Keratinocyte (primary cell): ENCODE data around the gene C2CD2L. TPM values are rescaled to one million over a fixed set of nuclear protein-coding genes. Genes with fewer than 3 reads are reported as not detected.

Experiments used
- DNase-seq: peaks from one replicate; pipeline ENCODE4 v3.0.0-alpha.2; 2011; ENCODE audit warnings: low read depth, missing footprints, low spot score
- FAIRE-seq: peaks from 2 replicates; lab custom pipeline; 2011; peaks lifted over from hg19 to GRCh38; lab: Jason Lieb, UNC
- H2AFZ ChIP-seq: 2 replicates; pipeline ENCODE4 v1.6.0; 2012; ENCODE audit warnings: low read length, control low read depth, inconsistent platforms; ENCODE audit not compliant: control insufficient read depth
- H3K27ac ChIP-seq: 2 replicates; pipeline ENCODE4 v1.5.1; 2011; ENCODE audit warnings: low read length; ENCODE audit not compliant: control insufficient read depth, insufficient read depth
- H3K27me3 ChIP-seq: 3 replicates; pipeline ENCODE4 v1.6.0; 2011; ENCODE audit warnings: low read length; ENCODE audit not compliant: control insufficient read depth, insufficient read depth; ENCODE audit errors: extremely low read depth
- H3K36me3 ChIP-seq, 2 experiments: 2 replicates in 1 of 2; 3 replicates in 1 of 2; pipeline ENCODE4 v1.5.1; 2011; ENCODE audit warnings: low read length in 2 of 2, mild to moderate bottlenecking in 1 of 2; ENCODE audit not compliant: control insufficient read depth in 2 of 2, insufficient read depth in 2 of 2; ENCODE audit errors: extremely low read depth in 1 of 2
- H3K4me1 ChIP-seq: 3 replicates; pipeline ENCODE4 v1.5.1; 2011; ENCODE audit warnings: low read length; ENCODE audit not compliant: control insufficient read depth, insufficient read depth; ENCODE audit errors: extremely low read depth
- H3K4me2 ChIP-seq: 3 replicates; pipeline ENCODE4 v1.6.0; 2011; ENCODE audit warnings: low read depth, low read length; ENCODE audit not compliant: control insufficient read depth, insufficient read depth; ENCODE audit errors: extremely low read depth
- H3K4me3 ChIP-seq, 3 experiments: fragments of 200-600 bp in 1 of 3; sonication (generic) in 1 of 3; 2 replicates in 2 of 3; 3 replicates in 1 of 3; pipeline ENCODE4 v1.5.1; 2011 to 2016; ENCODE audit warnings: low read length in 3 of 3, mild to moderate bottlenecking in 3 of 3, control low read depth in 2 of 3, inconsistent platforms in 1 of 3, low read depth in 1 of 3, mixed read lengths in 1 of 3, mixed run types in 1 of 3, moderate library complexity in 1 of 3; ENCODE audit not compliant: control insufficient read depth in 2 of 3, insufficient read depth in 2 of 3; ENCODE audit errors: extremely low read depth in 1 of 3
- H3K79me2 ChIP-seq: 2 replicates; pipeline ENCODE4 v1.6.0; 2012; ENCODE audit warnings: low read length; ENCODE audit not compliant: control insufficient read depth, insufficient read depth
- H3K9ac ChIP-seq: 3 replicates; pipeline ENCODE4 v1.6.0; 2011; ENCODE audit warnings: low read length; ENCODE audit not compliant: control insufficient read depth, insufficient read depth; ENCODE audit errors: extremely low read depth
- H3K9me1 ChIP-seq: 3 replicates; pipeline ENCODE4 v1.6.0; 2011; ENCODE audit warnings: low read length; ENCODE audit not compliant: control insufficient read depth, insufficient read depth; ENCODE audit errors: extremely low read depth
- H3K9me3 ChIP-seq: 2 replicates; pipeline ENCODE4 v1.5.1; 2012; ENCODE audit warnings: low read depth, low read length; ENCODE audit not compliant: control insufficient read depth
- H4K20me1 ChIP-seq: 3 replicates; pipeline ENCODE4 v1.6.0; 2011; ENCODE audit warnings: low read length; ENCODE audit not compliant: control insufficient read depth, insufficient read depth; ENCODE audit errors: extremely low read depth
- EZH2 ChIP-seq: IDR thresholded peaks from one replicate; pipeline ENCODE4 v1.6.1; 2012; ENCODE audit warnings: inconsistent platforms, mild to moderate bottlenecking, low read length, moderate library complexity
- dilution Hi-C: fragments of 300-500 bp; cut with MboI; formaldehyde crosslinking; loops from one replicate; pipeline ENCODE4 v1.7.0; 2020; ENCODE audit warnings: low sequenced_read_pairs; ENCODE audit not compliant: extremely low pct_ligation_motif_present
- polyA plus RNA-seq, 5 experiments: library from polyadenylated mRNA; depleted of rRNA in 3 of 5; stranded (reverse) in 3 of 5; stranded (forward) in 1 of 5; unstranded in 1 of 5; fragments of >200 nt; gene quantifications; 1 replicate in 1 of 5; 2 replicates in 3 of 5; 3 replicates in 1 of 5; pipeline versions ENCODE4 v1.2.1 to v1.2.3, GENCODE V29; 2011 to 2012; ENCODE audit warnings: missing spikeins in 2 of 5, low read depth in 1 of 5, low replicate concordance in 1 of 5
- TF ChIP-seq, protein P1 (sequence below), 3 experiments: IDR thresholded peaks in 1 of 3; conservative IDR thresholded peaks in 1 of 3; optimal IDR thresholded peaks in 1 of 3; 2 replicates in 2 of 3; 3 replicates in 1 of 3; pipeline versions ENCODE3 to v1.5.1; 2011; ENCODE audit warnings: low read length in 3 of 3, mild to moderate bottlenecking in 3 of 3, moderate library complexity in 2 of 3, control low read depth in 1 of 3, inconsistent platforms in 1 of 3; ENCODE audit not compliant: insufficient read depth in 2 of 3; ENCODE audit errors: extremely low read depth in 1 of 3

C2CD2L gene
- polyA plus RNA-seq, 1 donor (not counting 4 experiments of a cell fraction or from before 2014, with no cell fraction given) = 2.9 TPM

DNA sequence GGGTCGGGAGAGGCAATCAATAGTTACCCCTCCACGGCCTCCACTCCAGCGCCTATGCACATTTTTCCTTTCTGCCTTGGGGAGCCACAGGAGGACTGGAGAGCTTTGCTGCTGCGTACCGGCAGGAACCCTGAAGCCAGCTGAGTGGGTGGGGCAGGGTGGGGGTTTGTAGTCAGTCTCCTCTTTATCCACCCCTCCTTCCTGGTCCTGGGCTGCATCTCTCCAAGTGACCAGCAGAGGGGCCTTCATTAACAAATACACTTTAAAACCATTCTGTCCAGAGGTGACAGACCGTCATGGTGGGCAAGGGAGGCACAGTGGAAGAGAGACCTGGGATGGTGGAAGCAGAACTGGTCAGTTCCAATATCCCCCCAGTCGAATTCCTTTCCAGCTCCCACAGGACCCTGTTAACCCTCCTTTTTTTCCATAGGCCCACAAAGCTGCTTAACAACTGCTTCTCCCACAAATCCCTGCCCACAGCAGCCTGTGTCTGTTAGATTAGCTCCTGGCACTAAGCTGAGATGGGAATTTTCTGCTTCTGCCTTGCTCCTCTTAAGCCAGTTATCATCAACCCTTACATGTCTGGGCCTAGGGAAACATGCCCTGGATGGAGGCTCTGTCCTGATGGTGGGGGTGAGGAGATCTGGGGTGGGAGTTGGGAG, 37.8 kb downstream of the C2CD2L start:
- Histone ChIP-seq H3K27me3 (peaks cover 19% of the 10 kb centered on the region), H3K9me3 (no peaks in the 10 kb centered on the region), H4K20me1 (no peaks in the 10 kb centered on the region), H3K79me2 (no peaks in the 10 kb centered on the region), H3K4me3 (no peak overlapping the region), H3K4me2 (no peak overlapping the region), H2AFZ (no peak overlapping the region), H3K27ac (no peak overlapping the region), H3K4me1 (peaks cover 9% of the 10 kb centered on the region), H3K9me1 (no peaks in the 10 kb centered on the region), H3K36me3 (no peaks in the 10 kb centered on the region), H3K9ac (no peak overlapping the region)
- DNase-seq = no peak
- FAIRE-seq = peak; percentile 71
- dilution Hi-C loops = no loop called here
- no peak for TF ChIP-seq EZH2
- TF ChIP-seq, protein P1, sequence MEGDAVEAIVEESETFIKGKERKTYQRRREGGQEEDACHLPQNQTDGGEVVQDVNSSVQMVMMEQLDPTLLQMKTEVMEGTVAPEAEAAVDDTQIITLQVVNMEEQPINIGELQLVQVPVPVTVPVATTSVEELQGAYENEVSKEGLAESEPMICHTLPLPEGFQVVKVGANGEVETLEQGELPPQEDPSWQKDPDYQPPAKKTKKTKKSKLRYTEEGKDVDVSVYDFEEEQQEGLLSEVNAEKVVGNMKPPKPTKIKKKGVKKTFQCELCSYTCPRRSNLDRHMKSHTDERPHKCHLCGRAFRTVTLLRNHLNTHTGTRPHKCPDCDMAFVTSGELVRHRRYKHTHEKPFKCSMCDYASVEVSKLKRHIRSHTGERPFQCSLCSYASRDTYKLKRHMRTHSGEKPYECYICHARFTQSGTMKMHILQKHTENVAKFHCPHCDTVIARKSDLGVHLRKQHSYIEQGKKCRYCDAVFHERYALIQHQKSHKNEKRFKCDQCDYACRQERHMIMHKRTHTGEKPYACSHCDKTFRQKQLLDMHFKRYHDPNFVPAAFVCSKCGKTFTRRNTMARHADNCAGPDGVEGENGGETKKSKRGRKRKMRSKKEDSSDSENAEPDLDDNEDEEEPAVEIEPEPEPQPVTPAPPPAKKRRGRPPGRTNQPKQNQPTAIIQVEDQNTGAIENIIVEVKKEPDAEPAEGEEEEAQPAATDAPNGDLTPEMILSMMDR (optimal IDR thresholded peaks at IDR 0.05 in 1 of 3, IDR thresholded peaks at IDR 0.05 in 1 of 3, conservative IDR thresholded peaks at IDR 0.05 in 1 of 3; ENCODE audit: extremely low read depth in 1 of 3, insufficient read depth in 2 of 3, low read length in 3 of 3) = peak; percentile 56 to 61 (median 57)

DNA sequence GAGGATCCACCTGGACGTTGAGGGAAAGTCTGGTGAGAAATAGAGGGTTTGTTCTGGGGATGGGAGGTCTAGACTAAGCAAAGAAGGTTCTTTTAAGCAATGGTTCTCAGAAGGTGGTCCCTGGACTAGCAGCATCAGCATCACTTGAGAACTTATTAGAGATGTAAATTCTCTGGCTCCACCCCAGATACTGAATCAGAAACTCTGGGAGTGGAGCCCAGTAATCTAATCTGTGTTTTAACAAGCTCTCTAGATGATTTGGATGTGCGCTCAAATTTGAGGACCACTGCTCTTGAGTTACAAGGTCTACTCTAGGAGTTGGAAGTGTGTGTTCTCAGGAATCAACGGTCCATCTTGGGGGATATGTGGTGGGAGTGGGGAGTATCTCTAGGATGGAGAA, 38.4 kb downstream of the C2CD2L start:
- no peak for DNase-seq
- dilution Hi-C loops = no loop called here

More for the DNA sequence above, 38.4 kb downstream of the C2CD2L start:
- no peak overlapping the region for H3K4me2 ChIP-seq
- no peak for FAIRE-seq
- no peaks in the 10 kb centered on the region for H3K79me2 ChIP-seq
- H2AFZ ChIP-seq = no peak overlapping the region
- no peak overlapping the region for H3K4me3 ChIP-seq
- H3K9me3 ChIP-seq = no peaks in the 10 kb centered on the region
- TF ChIP-seq, protein P1 (optimal IDR thresholded peaks at IDR 0.05 in 1 of 3, IDR thresholded peaks at IDR 0.05 in 1 of 3, conservative IDR thresholded peaks at IDR 0.05 in 1 of 3; ENCODE audit: extremely low read depth in 1 of 3, insufficient read depth in 2 of 3, low read length in 3 of 3) = no peak
- no peak for TF ChIP-seq EZH2
- H3K36me3 ChIP-seq = no peaks in the 10 kb centered on the region
- H3K27ac ChIP-seq = no peak overlapping the region
- H3K9ac ChIP-seq = no peak overlapping the region
- no peaks in the 10 kb centered on the region for H4K20me1 ChIP-seq
- no peaks in the 10 kb centered on the region for H3K9me1 ChIP-seq
- peaks cover 25% of the 10 kb centered on the region for H3K27me3 ChIP-seq
- H3K4me1 ChIP-seq = peaks cover 9% of the 10 kb centered on the region
